Activated B cell treated with CpG ODN at 0.5 μM for 24 hours (primary cell): Measurements from ENCODE around the gene SH2D4B. TPM values are rescaled to one million over a fixed set of nuclear protein-coding genes. Genes with fewer than 3 reads are reported as not detected.

Source experiments
- ATAC-seq: fragments of 200-7000 bp; cut with Tn5 transposase; one replicate; pipeline ENCODE4 v1.10.0; 2021; ENCODE audit warnings: low read depth, mild to moderate bottlenecking, moderate library complexity
- CTCF ChIA-PET: fragments of 350-600 bp; sonication (Branson Sonifier 250); formaldehyde crosslinking; loops from one replicate; lab custom pipeline; 2021; ENCODE audit warnings: antibody characterized with exemption; lab: Charles Lee
- POLR2A ChIA-PET: fragments of 350-600 bp; sonication (Branson Sonifier 250); formaldehyde crosslinking; loops from one replicate; lab custom pipeline; 2021; ENCODE audit warnings: antibody characterized with exemption; lab: Charles Lee
- DNase-seq: peaks from one replicate; pipeline ENCODE4 v3.0.0; 2022
- H3K27ac Mint-ChIP-seq: one replicate; pipeline ENCODE4 v1.8.0; 2020; ENCODE audit warnings: mixed read lengths
- H3K27me3 Mint-ChIP-seq: one replicate; pipeline ENCODE4 v1.8.0; 2021; ENCODE audit warnings: mixed read lengths
- H3K36me3 Mint-ChIP-seq: one replicate; pipeline ENCODE4 v1.8.0; 2021; ENCODE audit warnings: low read depth, mixed read lengths
- H3K4me1 Mint-ChIP-seq: one replicate; pipeline ENCODE4 v1.8.0; 2021; ENCODE audit warnings: mixed read lengths
- H3K4me3 Mint-ChIP-seq: one replicate; pipeline ENCODE4 v1.8.0; 2020; ENCODE audit warnings: mild to moderate bottlenecking, mixed read lengths
- H3K9me3 Mint-ChIP-seq: one replicate; pipeline ENCODE4 v1.8.0; 2020; ENCODE audit warnings: mixed read lengths
- CTCF ChIP-seq: fragments of 200-600 bp; IDR thresholded peaks from one replicate; pipeline ENCODE4 v1.8.0; 2022; ENCODE audit warnings: antibody characterized with exemption, mild to moderate bottlenecking
- intact Hi-C: fragments of 100-400 bp; cut with micrococcal nuclease; formaldehyde crosslinking; loops from one replicate; pipeline ENCODE4 v1.15.1; 2024
- total RNA-seq: library from RNA; stranded (reverse); gene quantifications from 2 replicates; pipeline ENCODE4 v1.2.3, GENCODE V29; 2022

SH2D4B gene
- total RNA-seq, 1 donor from 2014 or later: not detected

- Mint-ChIP-seq H3K4me1 (no peaks in the 10 kb centered on the region), H3K9me3 (no peaks in the 10 kb centered on the region), H3K36me3 (no peaks in the 10 kb centered on the region), H3K27me3 (peaks cover 5% of the 10 kb centered on the region), H3K4me3 (no peak overlapping the region), H3K27ac (no peak overlapping the region)
- intact Hi-C loops: no loop called here
- no peak for ATAC-seq
- no peak for DNase-seq
- ChIA-PET CTCF (interaction anchor here (3.6 kb wide), 1 partner anchor 10 kb away, joined by 14 read pairs; no protein-coding TSS in a partner anchor), POLR2A (no interaction called here)
- no peak for TF ChIP-seq CTCF
Observed at GRCh38 chr10:80672613-80673012, 134.9 kb downstream of the SH2D4B start.

- CTCF ChIA-PET: no interaction called here
- intact Hi-C loops: no loop called here
- TF ChIP-seq CTCF: no peak
- H3K9me3 Mint-ChIP-seq: no peaks in the 10 kb centered on the region
- no peak overlapping the region for H3K27ac Mint-ChIP-seq
- DNase-seq: no peak
- peaks cover 9% of the 10 kb centered on the region for H3K27me3 Mint-ChIP-seq
- no peaks in the 10 kb centered on the region for H3K36me3 Mint-ChIP-seq
- no peaks in the 10 kb centered on the region for H3K4me1 Mint-ChIP-seq
- no peak overlapping the region for H3K4me3 Mint-ChIP-seq
- ATAC-seq: no peak
- POLR2A ChIA-PET: no interaction called here
Observed at GRCh38 chr10:80674809-80675208, 137.1 kb downstream of the SH2D4B start.

GRCh38 chr10:80681142-80681541 lies 143.4 kb downstream of the SH2D4B start:
- no peak for TF ChIP-seq CTCF
- ATAC-seq (no peak), DNase-seq (no peak)
- no peak overlapping the region for H3K27ac Mint-ChIP-seq
- H3K4me3 Mint-ChIP-seq: no peak overlapping the region
- intact Hi-C loops: no loop called here
- POLR2A ChIA-PET: no interaction called here
- H3K27me3 Mint-ChIP-seq: peaks cover 4% of the 10 kb centered on the region
- H3K9me3 Mint-ChIP-seq: no peaks in the 10 kb centered on the region
- CTCF ChIA-PET: no interaction called here
- no peaks in the 10 kb centered on the region for H3K4me1 Mint-ChIP-seq
- no peaks in the 10 kb centered on the region for H3K36me3 Mint-ChIP-seq

GRCh38 chr10:80684259-80684658 lies 146.6 kb downstream of the SH2D4B start:
- Mint-ChIP-seq H3K4me3 (no peak overlapping the region), H3K27ac (no peak overlapping the region), H3K4me1 (no peaks in the 10 kb centered on the region), H3K36me3 (no peaks in the 10 kb centered on the region), H3K27me3 (no peaks in the 10 kb centered on the region), H3K9me3 (no peaks in the 10 kb centered on the region)
- DNase-seq (no peak), ATAC-seq (no peak)
- ChIA-PET POLR2A (no interaction called here), CTCF (interaction anchor here (1.6 kb wide), 1 partner anchor 16 kb away, joined by 4 read pairs; no protein-coding TSS in a partner anchor)
- no peak for TF ChIP-seq CTCF
- intact Hi-C loops: no loop called here

- ATAC-seq (no peak), DNase-seq (no peak)
- no peak for TF ChIP-seq CTCF
- ChIA-PET POLR2A (no interaction called here), CTCF (interaction anchor here (1.6 kb wide), 1 partner anchor 15 kb away, joined by 4 read pairs; no protein-coding TSS in a partner anchor)
- Mint-ChIP-seq H3K4me1 (no peaks in the 10 kb centered on the region), H3K27me3 (peaks cover 4% of the 10 kb centered on the region), H3K27ac (no peak overlapping the region), H3K4me3 (no peak overlapping the region), H3K9me3 (no peaks in the 10 kb centered on the region), H3K36me3 (no peaks in the 10 kb centered on the region)
- intact Hi-C loops: no loop called here
Observed at GRCh38 chr10:80685355-80685754, 147.7 kb downstream of the SH2D4B start.
